Neural crest cell (in vitro differentiated cells): ENCODE results near the gene CD80. TPM values are rescaled to one million over a fixed set of nuclear protein-coding genes. Genes with fewer than 3 reads are reported as not detected.
A peak's percentile ranks its signal among the peaks of the same experiment; 100 is the strongest.

Experiments used
- DNase-seq: peaks from one replicate; pipeline ENCODE4 v3.0.0; 2021; ENCODE audit warnings: low read depth, mixed read lengths, low spot score
- H3K27ac Mint-ChIP-seq: one replicate; pipeline ENCODE4 v1.8.0; 2021; ENCODE audit warnings: mild to moderate bottlenecking, mixed read lengths; ENCODE audit not compliant: unreplicated experiment
- H3K27me3 Mint-ChIP-seq: 2 replicates; pipeline ENCODE4 v1.8.0; 2021; ENCODE audit warnings: low read depth, mild to moderate bottlenecking, mixed read lengths
- H3K36me3 Mint-ChIP-seq: 2 replicates; pipeline ENCODE4 v1.8.0; 2021; ENCODE audit warnings: low read depth, mild to moderate bottlenecking, mixed read lengths
- H3K4me1 Mint-ChIP-seq: 2 replicates; pipeline ENCODE4 v1.8.0; 2021; ENCODE audit warnings: mixed read lengths
- H3K4me3 Mint-ChIP-seq: one replicate; pipeline ENCODE4 v1.8.0; 2021; ENCODE audit warnings: mild to moderate bottlenecking, mixed read lengths
- H3K9me3 Mint-ChIP-seq: 2 replicates; pipeline ENCODE4 v1.8.0; 2021; ENCODE audit warnings: mixed read lengths
- CTCF ChIP-seq: fragments of 200-600 bp; sonication (generic); conservative IDR thresholded peaks from 2 replicates; pipeline ENCODE4 v1.5.0; 2021; ENCODE audit warnings: antibody characterized with exemption, mild to moderate bottlenecking
- total RNA-seq: library from RNA; stranded (reverse); gene quantifications from 2 replicates; pipeline ENCODE4 v1.2.1, GENCODE V29; 2021

CD80 gene
- total RNA-seq, 1 donor from 2014 or later, result not detected

GRCh38 chr3:119551598-119551997 is 7.8 kb downstream of the CD80 start:
- Mint-ChIP-seq H3K36me3 (no peaks in the 10 kb centered on the region), H3K27ac (peak overlapping the region; percentile 43), H3K9me3 (no peaks in the 10 kb centered on the region), H3K4me1 (no peaks in the 10 kb centered on the region), H3K27me3 (no peaks in the 10 kb centered on the region), H3K4me3 (no peak overlapping the region)
- no peak for DNase-seq
- no peak for TF ChIP-seq CTCF

GRCh38 chr3:119550192-119550910 is 9.1 kb downstream of the CD80 start:
- Mint-ChIP-seq H3K27ac (no peak overlapping the region), H3K9me3 (no peaks in the 10 kb centered on the region), H3K4me1 (no peaks in the 10 kb centered on the region), H3K27me3 (no peaks in the 10 kb centered on the region), H3K36me3 (no peaks in the 10 kb centered on the region), H3K4me3 (no peak overlapping the region)
- no peak for DNase-seq
- TF ChIP-seq CTCF, result no peak

- no peak for DNase-seq
- H3K4me3 Mint-ChIP-seq, result no peak overlapping the region
- H3K27ac Mint-ChIP-seq, result no peak overlapping the region
- no peaks in the 10 kb centered on the region for H3K4me1 Mint-ChIP-seq
- no peak for TF ChIP-seq CTCF
- H3K27me3 Mint-ChIP-seq, result no peaks in the 10 kb centered on the region
- no peaks in the 10 kb centered on the region for H3K9me3 Mint-ChIP-seq
- no peaks in the 10 kb centered on the region for H3K36me3 Mint-ChIP-seq
Observed at GRCh38 chr3:119548341-119548740, 11.1 kb downstream of the CD80 start.

- H3K9me3 Mint-ChIP-seq, result no peaks in the 10 kb centered on the region
- H3K27me3 Mint-ChIP-seq, result no peaks in the 10 kb centered on the region
- H3K36me3 Mint-ChIP-seq, result no peaks in the 10 kb centered on the region
- DNase-seq, result no peak
- no peaks in the 10 kb centered on the region for H3K4me1 Mint-ChIP-seq
- no peak overlapping the region for H3K27ac Mint-ChIP-seq
- H3K4me3 Mint-ChIP-seq, result no peak overlapping the region
- TF ChIP-seq CTCF, result no peak
Observed at GRCh38 chr3:119547227-119547626, 12.2 kb downstream of the CD80 start.

- H3K27me3 Mint-ChIP-seq, result no peaks in the 10 kb centered on the region
- H3K27ac Mint-ChIP-seq, result no peak overlapping the region
- TF ChIP-seq CTCF, result peak; percentile 31
- H3K4me3 Mint-ChIP-seq, result no peak overlapping the region
- H3K36me3 Mint-ChIP-seq, result no peaks in the 10 kb centered on the region
- no peaks in the 10 kb centered on the region for H3K9me3 Mint-ChIP-seq
- no peaks in the 10 kb centered on the region for H3K4me1 Mint-ChIP-seq
- DNase-seq, result no peak
Observed at GRCh38 chr3:119543147-119543546, 16.3 kb downstream of the CD80 start.
